Measurements from ENCODE around the gene IFT88. TPM values are rescaled to one million over a fixed set of nuclear protein-coding genes. Genes with fewer than 3 reads are reported as not detected.

Gene IFT88
- polyA plus RNA-seq, 3 donors: 2.9 to 4.5 (median 4.1) TPM

- Histone ChIP-seq H4K20me1 (ENCODE audit: insufficient read depth, low read length) (no peaks in the 10 kb centered on the region), H3K4me3 (replicated peaks in 1 of 3; ENCODE audit: low read depth in 2 of 3, low read length in 3 of 3) (no peak overlapping the region), H3K9ac (ENCODE audit: insufficient read depth, low read length, poor library complexity, severe bottlenecking) (no peak overlapping the region), H3K9me3 (replicated peaks in 1 of 2; ENCODE audit: control insufficient read depth in 1 of 2, insufficient read depth in 1 of 2, low read length in 2 of 2) (no peaks in the 10 kb centered on the region), H3K36me3 (replicated peaks in 1 of 2; ENCODE audit: control insufficient read depth in 1 of 2, insufficient read depth in 2 of 2, low read length in 2 of 2) (no peaks in the 10 kb centered on the region), H2AFZ (ENCODE audit: insufficient read depth, low read depth, low read length, poor library complexity, severe bottlenecking) (no peak overlapping the region), H3K79me2 (ENCODE audit: insufficient read depth, low read length) (no peaks in the 10 kb centered on the region), H3K4me2 (replicated peaks; ENCODE audit: extremely low read depth, low read length, poor library complexity, severe bottlenecking) (no peak overlapping the region), H3K4me1 (ENCODE audit: control insufficient read depth in 1 of 2, insufficient read depth in 2 of 2, low read length in 2 of 2) (no peaks in the 10 kb centered on the region), H3K27ac (ENCODE audit: low read depth in 1 of 2, low read length in 2 of 2) (no peak overlapping the region), H3K27me3 (ENCODE audit: control insufficient read depth in 2 of 2, insufficient read depth in 2 of 2, low read length in 2 of 2) (peaks cover 0 to 2% of the 10 kb centered on the region in 2 donors)
- WGBS (ENCODE audit: insufficient coverage): no CpG with 5 or more reads among the region's 4 CpGs
- Mint-ChIP-seq H3K9me3 (peaks cover 0 to 2% (median 0%) of the 10 kb centered on the region in 7 donors), H3K27ac (no peak overlapping the region), H3K36me3 (no peaks in the 10 kb centered on the region), H3K27me3 (ENCODE audit: low read depth in 3 of 3) (peaks cover 4 to 12% (median 10%) of the 10 kb centered on the region in 3 donors), H3K4me1 (peaks cover 7% of the 10 kb centered on the region), H3K4me3 (no peak overlapping the region)
- no peak for DNase-seq
- intact Hi-C loops (cut with micrococcal nuclease): loop anchor here in 1 of 2 donors (10.0 kb wide), 1 partner anchor 201 kb away; no protein-coding TSS in a partner anchor
- TF ChIP-seq CTCF (IDR thresholded peaks at IDR 0.05): no peak
These were observed 129.1 kb downstream of the IFT88 start for GRCh38 chr13:20696073-20696472.

GRCh38 chr13:20699715-20700114, 132.8 kb downstream of the IFT88 start:
- no peak overlapping the region for H3K27ac Mint-ChIP-seq
- H3K79me2 ChIP-seq (ENCODE audit: insufficient read depth, low read length): no peaks in the 10 kb centered on the region
- peaks cover 11 to 12% of the 10 kb centered on the region in 2 donors for H3K4me1 ChIP-seq (ENCODE audit: control insufficient read depth in 1 of 2, insufficient read depth in 2 of 2, low read length in 2 of 2)
- H3K9me3 ChIP-seq (replicated peaks in 1 of 2; ENCODE audit: control insufficient read depth in 1 of 2, insufficient read depth in 1 of 2, low read length in 2 of 2): peaks cover 0 to 3% of the 10 kb centered on the region in 2 donors
- H2AFZ ChIP-seq (ENCODE audit: insufficient read depth, low read depth, low read length, poor library complexity, severe bottlenecking): no peak overlapping the region
- no peak overlapping the region for H3K4me3 Mint-ChIP-seq
- H3K9me3 Mint-ChIP-seq: peaks cover 0 to 8% (median 4%) of the 10 kb centered on the region in 7 donors
- H3K4me3 ChIP-seq (replicated peaks in 1 of 3; ENCODE audit: low read depth in 2 of 3, low read length in 3 of 3): no peak overlapping the region
- no peak overlapping the region for H3K4me2 ChIP-seq (replicated peaks; ENCODE audit: extremely low read depth, low read length, poor library complexity, severe bottlenecking)
- intact Hi-C loops (cut with micrococcal nuclease): loop anchor here in 1 of 2 donors (10.0 kb wide), 1 partner anchor 205 kb away; no protein-coding TSS in a partner anchor
- H3K27ac ChIP-seq (ENCODE audit: low read depth in 1 of 2, low read length in 2 of 2): no peak overlapping the region
- no peaks in the 10 kb centered on the region for H3K36me3 ChIP-seq (replicated peaks in 1 of 2; ENCODE audit: control insufficient read depth in 1 of 2, insufficient read depth in 2 of 2, low read length in 2 of 2)
- TF ChIP-seq CTCF (IDR thresholded peaks at IDR 0.05): no peak
- peaks cover 22 to 28% of the 10 kb centered on the region in 2 donors for H3K27me3 ChIP-seq (ENCODE audit: control insufficient read depth in 2 of 2, insufficient read depth in 2 of 2, low read length in 2 of 2)
- no peak for DNase-seq
- H4K20me1 ChIP-seq (ENCODE audit: insufficient read depth, low read length): no peaks in the 10 kb centered on the region
- H3K27me3 Mint-ChIP-seq (ENCODE audit: low read depth in 3 of 3): peaks cover 29 to 39% (median 36%) of the 10 kb centered on the region in 3 donors
- WGBS (ENCODE audit: insufficient coverage): 98% methylated on average over 7 of the region's 9 CpGs
- H3K36me3 Mint-ChIP-seq: peaks cover 0 to 2% of the 10 kb centered on the region in 2 donors
- H3K9ac ChIP-seq (ENCODE audit: insufficient read depth, low read length, poor library complexity, severe bottlenecking): no peak overlapping the region
- peaks cover 22% of the 10 kb centered on the region for H3K4me1 Mint-ChIP-seq
